Lower leg skin (tissue), 4 donors: ENCODE results near the gene HOXD10. TPM values are rescaled to one million over a fixed set of nuclear protein-coding genes. Genes with fewer than 3 reads are reported as not detected.

Source experiments
- DNase-seq, 2 donors: peaks; one replicate each; pipeline ENCODE4 v3.0.0-alpha.2; 2019; ENCODE audit warnings: low spot score in 2 of 2
- H3K4me3 ChIP-seq: fragments of 200-600 bp; sonication (generic); 2 replicates; pipeline ENCODE4 v1.5.1; 2017; ENCODE audit warnings: mild to moderate bottlenecking, low read depth; ENCODE audit not compliant: poor library complexity, severe bottlenecking
- POLR2A ChIP-seq, 2 donors: fragments of 450-650 bp; IDR thresholded peaks; one replicate each; pipeline ENCODE4 v1.6.1; 2016 to 2017; ENCODE audit warnings: antibody characterized with exemption in 2 of 2, mild to moderate bottlenecking in 1 of 2, moderate library complexity in 1 of 2
- WGBS, 2 donors: methylation state at CpG; one replicate each; pipeline ENCODE4 v1.1.5; 2018; 5-methylcytosine and 5-hydroxymethylcytosine counted together
- intact Hi-C: fragments of 100-400 bp; cut with DNase I; formaldehyde crosslinking; loops from one replicate; pipeline ENCODE4 v1.15.0; 2023; ENCODE audit warnings: low total_unique reads
- microRNA counts, 2 donors: library from miRNA; unstranded; fragments of <30 nt; microRNA quantifications; one replicate each; lab custom pipeline; 2016
- microRNA-seq, 2 donors: library from miRNA; unstranded; fragments of <30 nt; microRNA quantifications; one replicate each; pipeline ENCODE4, GENCODE V29; 2016; ENCODE audit warnings: borderline replicate concordance in 2 of 2, borderline number of aligned reads in 1 of 2
- total RNA-seq, 4 donors: library from RNA; depleted of rRNA; stranded (reverse); fragments of >200 nt; gene quantifications; one replicate each; pipeline ENCODE4 v1.1.0, GENCODE V29; 2016
- TF ChIP-seq, protein P1 (sequence below), 3 donors: fragments of 450-650 bp; IDR thresholded peaks; one replicate each; pipeline ENCODE4 v1.5.1; 2016; ENCODE audit warnings: antibody characterized with exemption in 3 of 3, mild to moderate bottlenecking in 3 of 3, moderate library complexity in 2 of 3

The HOXD10 gene
- total RNA-seq, 4 donors from 2014 or later = 0.29 to 3.1 (median 1.4) TPM; not detected in 1

DNA sequence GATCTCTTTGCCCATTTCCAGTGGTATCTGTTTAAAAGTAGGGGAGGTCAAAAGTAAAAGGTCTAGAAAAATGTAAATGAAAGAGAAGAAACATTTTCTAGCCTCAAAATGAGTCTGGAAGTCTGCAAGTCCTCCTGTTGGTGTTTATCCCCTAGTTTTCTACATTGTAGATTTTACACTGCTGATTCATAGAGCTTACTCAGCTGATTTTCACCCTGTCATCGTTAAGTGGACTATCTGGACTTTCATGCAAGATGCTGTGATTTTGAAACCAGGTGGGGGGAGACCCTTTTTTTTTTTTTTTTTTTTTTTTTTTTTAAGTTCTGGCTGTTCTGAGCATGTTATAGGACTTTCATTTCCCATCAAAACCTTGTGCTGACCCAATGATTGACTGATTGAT lies 50.8 kb downstream of the HOXD10 start:
- intact Hi-C loops = no loop called here
- no peak overlapping the region for H3K4me3 ChIP-seq
- no peak for TF ChIP-seq POLR2A (IDR thresholded peaks at IDR 0.05)
- TF ChIP-seq, protein P1, sequence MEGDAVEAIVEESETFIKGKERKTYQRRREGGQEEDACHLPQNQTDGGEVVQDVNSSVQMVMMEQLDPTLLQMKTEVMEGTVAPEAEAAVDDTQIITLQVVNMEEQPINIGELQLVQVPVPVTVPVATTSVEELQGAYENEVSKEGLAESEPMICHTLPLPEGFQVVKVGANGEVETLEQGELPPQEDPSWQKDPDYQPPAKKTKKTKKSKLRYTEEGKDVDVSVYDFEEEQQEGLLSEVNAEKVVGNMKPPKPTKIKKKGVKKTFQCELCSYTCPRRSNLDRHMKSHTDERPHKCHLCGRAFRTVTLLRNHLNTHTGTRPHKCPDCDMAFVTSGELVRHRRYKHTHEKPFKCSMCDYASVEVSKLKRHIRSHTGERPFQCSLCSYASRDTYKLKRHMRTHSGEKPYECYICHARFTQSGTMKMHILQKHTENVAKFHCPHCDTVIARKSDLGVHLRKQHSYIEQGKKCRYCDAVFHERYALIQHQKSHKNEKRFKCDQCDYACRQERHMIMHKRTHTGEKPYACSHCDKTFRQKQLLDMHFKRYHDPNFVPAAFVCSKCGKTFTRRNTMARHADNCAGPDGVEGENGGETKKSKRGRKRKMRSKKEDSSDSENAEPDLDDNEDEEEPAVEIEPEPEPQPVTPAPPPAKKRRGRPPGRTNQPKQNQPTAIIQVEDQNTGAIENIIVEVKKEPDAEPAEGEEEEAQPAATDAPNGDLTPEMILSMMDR (IDR thresholded peaks at IDR 0.05) = no peak
- no peak for DNase-seq
- 70 to 78% methylated on average over 1 of the region's 1 CpG for WGBS, 2 donors

DNA sequence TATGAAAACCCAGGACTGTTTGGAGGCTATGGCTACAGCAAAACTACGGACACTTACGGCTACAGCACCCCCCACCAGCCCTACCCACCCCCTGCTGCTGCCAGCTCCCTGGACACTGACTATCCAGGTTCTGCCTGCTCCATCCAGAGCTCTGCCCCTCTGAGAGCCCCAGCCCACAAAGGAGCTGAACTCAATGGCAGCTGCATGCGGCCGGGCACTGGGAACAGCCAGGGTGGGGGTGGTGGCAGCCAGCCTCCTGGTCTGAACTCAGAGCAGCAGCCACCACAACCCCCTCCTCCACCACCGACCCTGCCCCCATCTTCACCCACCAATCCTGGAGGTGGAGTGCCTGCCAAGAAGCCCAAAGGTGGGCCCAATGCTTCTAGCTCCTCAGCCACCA lies 52.6 kb downstream of the HOXD10 start:
- no peak overlapping the region for H3K4me3 ChIP-seq
- peak in 1 of 2 donors; percentile 81 for DNase-seq
- TF ChIP-seq, protein P1 (IDR thresholded peaks at IDR 0.05) = no peak
- no peak for TF ChIP-seq POLR2A (IDR thresholded peaks at IDR 0.05)
- intact Hi-C loops = no loop called here
- 84 to 97% methylated on average over 2 to 5 of the region's 5 CpGs for WGBS, 2 donors

MicroRNAs encoded within 50 kb of the gene (microRNA counts, 767-probe panel; counts per million panel counts)
- 7,460 to 8,960 counts per million in 2 donors for microRNA hsa-miR-10b-5p (lab: Ali Mortazavi, UCI)

Small RNA genes lying within 50 kb of the gene (microRNA-seq; reads per million reads assigned to microRNA genes)
- gene MIR10B = 16,482 to 21,426 reads per million in 2 donors

Other genes starting within 250 kb of the HOXD10 start
- 10 to 100 TPM; 19.0 to 26.5 (median 22.1) TPM for gene LNPK, start 114.5 kb upstream of the HOXD10 start, total RNA-seq
- gene EVX2, start 32.8 kb upstream of the HOXD10 start, total RNA-seq = not detected
- under 1 TPM in 1 of 4 donors, not detected in 3; 0.10 TPM for gene HOXD13, start 24.1 kb upstream of the HOXD10 start, total RNA-seq
- gene HOXD12, start 17.0 kb upstream of the HOXD10 start, total RNA-seq = under 1 TPM in 1 of 4 donors, not detected in 3; 0.27 TPM
- under 1 TPM in 1 of 4 donors, not detected in 3; 0.23 TPM for gene HOXD11, start 9.5 kb upstream of the HOXD10 start, total RNA-seq
- 1 to 10 TPM in 3 of 4 donors, under 1 TPM in 1; 0.89 to 5.3 (median 2.1) TPM for gene HOXD9, start 5.9 kb downstream of the HOXD10 start, total RNA-seq
- 1 to 10 TPM; 2.4 to 8.9 (median 6.0) TPM for gene HOXD8, start 12.9 kb downstream of the HOXD10 start, total RNA-seq
- 1 to 10 TPM in 2 of 4 donors, not detected in 2; 2.2 to 2.6 TPM for gene HOXD4, start 34.8 kb downstream of the HOXD10 start, total RNA-seq
- gene HOXD3, start 40.5 kb downstream of the HOXD10 start, total RNA-seq = 1 to 10 TPM in 2 of 4 donors, under 1 TPM in 1, not detected in 1; 0.56 to 3.1 (median 1.7) TPM
- under 1 TPM in 3 of 4 donors, not detected in 1; 0.23 to 0.55 (median 0.27) TPM for gene HOXD1, start 71.9 kb downstream of the HOXD10 start, total RNA-seq
- gene MTX2, start 152.7 kb downstream of the HOXD10 start, total RNA-seq = 10 to 100 TPM; 27.1 to 33.3 (median 29.1) TPM